CD4-positive, alpha-beta T cell treated with Interleukin-6 at 100 ng/mL for 8 hours (primary cell): ENCODE measurements around the gene EGFR.

Source experiments
- DNase-seq: peaks from one replicate; pipeline ENCODE4 v3.0.0-alpha.2; 2020; ENCODE audit warnings: mixed read lengths, low spot score

EGFR gene

DNA sequence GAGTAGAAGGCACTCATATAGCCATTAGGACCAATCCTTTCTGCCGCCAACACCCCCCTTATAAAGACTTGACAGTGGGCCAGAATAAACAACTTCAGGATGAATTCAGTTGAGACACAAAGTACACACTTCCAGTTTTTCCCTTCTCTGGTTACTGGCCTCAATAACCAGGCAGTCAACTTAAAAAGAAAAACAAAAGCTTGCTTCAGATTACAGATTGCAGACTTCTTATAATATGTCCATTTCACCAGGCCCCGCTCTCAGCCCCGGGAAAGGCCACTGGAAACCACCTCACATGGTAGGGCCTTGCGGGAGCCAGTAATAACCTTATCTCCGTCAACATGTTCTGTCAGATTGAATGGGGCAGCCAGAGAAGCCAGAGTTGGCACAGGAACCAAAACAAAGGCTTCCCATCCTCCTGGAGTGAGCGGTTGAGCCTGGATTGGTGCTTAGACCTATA is 108.8 kb downstream of the EGFR start:
- DNase-seq, result no peak

DNA sequence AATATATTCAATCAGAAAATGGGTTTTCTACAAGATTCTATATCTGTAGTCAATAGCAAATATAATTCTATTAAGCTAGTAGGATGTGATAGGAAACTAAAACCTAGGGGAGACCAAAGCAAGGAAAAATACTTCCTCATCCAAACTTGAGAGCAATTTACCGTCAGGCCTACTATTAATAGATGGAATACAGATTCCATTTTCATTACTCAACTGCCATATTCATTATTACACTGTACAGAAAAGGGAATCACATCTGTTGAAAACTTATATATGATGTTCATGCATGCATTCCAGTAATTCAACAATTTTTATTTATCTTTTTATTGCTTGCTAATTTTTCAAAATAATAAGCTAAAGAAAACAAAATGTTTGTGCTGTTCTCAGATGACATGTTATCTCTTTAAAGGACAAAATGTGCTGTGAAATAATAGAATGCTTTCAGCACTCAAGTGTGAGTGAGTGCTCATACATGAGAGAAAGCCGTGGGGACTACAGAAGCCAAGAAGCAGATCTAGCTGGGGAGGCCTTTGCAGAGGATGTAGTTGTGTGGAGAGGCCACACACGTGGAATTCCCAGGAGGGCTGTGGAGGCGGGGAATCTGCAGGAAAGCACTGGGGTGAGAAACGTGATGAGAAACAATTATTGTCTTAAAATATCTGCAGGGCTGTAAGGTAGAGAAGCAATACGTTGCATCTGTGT is 110.0 kb downstream of the EGFR start:
- DNase-seq, result no peak

DNA sequence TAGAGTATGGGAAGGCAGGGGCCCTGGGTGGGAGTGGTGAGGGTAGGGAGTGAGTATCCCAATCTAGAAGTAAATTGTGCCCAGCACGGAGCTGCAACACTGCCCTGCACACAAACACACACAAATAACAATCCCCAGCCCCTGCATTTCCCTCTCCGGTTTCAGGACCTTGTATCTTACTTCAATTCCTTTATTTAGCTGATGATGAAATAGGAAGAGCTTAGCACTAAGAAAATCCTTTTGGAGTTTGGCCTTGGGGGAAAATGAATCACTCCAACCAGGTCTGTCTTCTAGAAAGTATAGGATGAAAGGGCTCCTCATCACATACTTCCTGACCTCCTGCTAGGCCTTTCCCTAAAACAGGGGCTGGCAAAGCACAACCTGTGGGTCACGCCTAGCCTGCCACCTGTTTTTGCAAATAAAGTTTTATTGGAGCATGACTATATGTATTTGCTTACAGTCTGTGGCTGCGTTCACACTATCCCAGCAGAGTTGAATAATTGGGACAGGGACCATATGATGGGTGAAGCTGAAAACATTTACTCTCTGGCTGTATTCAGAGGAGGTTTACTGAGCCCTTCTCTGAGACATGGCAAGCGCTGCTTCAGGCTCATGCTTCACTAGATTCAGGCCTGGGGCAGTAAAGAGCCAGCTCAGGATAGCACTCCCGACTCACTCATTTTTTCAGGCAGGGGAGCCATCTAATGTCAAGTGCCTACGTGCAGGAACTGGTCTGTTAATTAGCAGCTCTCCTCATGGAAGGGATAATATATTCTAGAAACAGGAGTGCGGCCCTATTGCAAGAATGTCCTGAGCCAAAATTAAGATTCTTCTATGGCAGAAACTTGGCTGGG is 111.0 kb downstream of the EGFR start:
- no peak for DNase-seq

DNA sequence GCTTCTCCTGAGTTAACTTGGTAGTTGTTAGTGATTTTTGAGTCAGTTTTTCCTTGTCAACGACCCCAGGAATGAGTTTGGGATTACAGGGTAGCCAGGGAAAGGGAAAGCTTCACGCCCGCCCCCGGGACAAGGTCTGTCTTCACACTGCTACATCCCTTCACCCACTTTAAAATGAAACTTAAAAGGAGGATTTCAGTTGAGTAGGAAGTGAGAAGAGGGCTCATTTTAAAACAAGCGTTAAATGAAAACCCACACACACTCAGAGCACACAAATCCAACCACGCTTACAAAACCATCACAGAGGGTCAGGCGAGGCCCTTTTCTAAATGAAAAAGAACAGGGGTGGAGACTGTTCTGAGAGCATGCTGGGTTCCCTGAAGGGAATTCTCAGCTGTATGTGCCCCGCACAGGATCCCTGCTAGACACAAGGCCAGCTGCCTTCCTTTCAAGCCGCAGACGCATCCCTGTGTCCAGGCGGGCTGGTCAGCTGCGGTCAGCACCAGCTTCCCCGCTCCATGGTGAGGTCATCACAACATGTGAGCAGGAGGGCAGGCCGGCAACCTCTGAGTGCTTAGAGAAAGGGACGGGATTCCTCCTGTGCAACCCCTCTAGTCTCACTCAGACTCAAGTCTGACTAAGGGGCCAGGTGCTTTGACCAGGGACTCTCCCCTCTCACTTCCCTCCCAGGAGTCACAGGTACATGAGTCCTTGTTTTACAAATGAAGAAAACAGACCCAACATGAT is 111.8 kb downstream of the EGFR start:
- no peak for DNase-seq

DNA sequence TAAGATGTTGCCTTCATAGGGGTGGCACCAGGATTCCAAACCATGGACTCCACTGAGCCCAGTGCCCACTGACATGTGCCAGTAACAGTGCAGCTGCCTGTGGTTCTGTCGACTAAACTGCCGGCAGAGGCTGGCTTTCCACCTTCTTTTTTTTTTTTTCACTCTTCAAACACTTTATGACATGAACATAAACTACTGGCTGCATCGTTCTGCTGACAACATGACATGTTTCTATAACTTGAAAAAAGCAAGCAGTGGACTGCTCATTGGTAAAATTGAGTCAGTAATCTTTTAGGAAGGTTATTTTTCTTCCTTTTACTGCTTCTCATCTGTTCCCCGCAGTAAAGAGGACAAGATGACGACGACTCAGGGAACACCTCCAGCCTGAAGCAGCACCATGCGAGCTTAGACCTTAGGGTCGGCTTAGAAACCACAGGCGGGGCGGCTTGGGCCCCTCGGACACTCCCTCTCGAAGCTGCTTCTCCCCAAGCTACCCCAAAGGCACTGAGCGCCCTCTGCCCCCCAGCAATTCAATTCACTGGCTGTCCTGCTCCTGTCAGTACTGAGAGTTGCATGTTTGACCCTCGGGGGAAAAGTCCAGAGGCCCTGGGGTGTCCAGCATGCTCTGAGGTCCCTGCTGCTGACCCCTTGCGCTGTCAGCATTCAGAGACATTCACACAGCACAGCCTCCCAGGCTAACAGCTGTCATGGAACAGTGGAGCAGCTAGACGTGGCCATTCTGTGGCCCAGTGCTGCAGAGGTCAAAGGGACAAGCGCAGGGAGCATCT is 112.5 kb downstream of the EGFR start:
- no peak for DNase-seq

DNA sequence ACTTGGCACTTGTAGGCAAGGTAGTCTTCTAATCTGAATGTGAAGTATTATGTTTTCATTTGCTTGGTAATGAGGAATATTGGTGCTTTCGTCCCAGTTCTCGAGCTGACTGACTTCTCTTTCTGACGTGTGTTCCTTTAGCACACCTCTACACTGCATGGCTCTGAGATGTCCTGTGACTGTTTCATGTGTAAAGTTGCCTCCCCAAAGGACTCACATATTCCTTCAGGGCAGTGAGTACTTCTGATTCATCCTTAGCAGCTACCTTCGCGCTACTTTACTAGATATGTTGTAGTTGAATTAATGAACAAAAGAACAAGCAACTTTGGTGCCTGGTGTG is 113.7 kb downstream of the EGFR start:
- DNase-seq, result no peak

DNA sequence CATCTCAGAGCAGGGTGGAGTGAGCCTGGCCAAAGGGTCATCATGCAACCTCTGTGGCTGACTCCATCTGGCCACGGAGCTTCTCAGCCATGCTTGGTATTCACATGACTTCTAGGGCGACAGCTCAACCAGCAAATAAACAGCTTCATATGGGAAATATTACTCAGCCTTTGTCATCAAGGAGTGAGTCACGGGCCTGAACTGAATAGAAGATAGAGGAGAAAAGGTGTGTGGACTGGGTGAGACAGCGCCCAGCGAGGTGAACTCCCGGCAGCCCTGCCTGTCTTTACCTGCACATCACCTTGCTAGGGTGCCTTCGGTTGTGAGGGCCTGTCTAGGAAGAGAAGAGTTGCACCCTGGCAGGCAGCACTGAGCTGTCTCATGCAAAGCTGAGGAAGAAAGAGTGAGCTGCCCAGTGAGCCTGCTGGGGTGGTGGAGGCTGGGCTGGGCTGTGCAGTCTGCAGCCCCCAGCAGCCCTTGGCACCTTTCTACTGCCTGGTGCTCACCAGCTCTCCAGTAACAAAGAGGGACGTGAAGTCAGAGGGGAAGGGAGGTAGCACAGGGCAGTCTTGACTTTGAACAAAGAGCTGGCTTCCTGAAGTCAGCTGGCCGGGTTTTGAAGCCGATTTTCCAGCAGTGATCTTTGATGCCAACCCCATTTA is 114.2 kb downstream of the EGFR start:
- DNase-seq, result no peak

DNA sequence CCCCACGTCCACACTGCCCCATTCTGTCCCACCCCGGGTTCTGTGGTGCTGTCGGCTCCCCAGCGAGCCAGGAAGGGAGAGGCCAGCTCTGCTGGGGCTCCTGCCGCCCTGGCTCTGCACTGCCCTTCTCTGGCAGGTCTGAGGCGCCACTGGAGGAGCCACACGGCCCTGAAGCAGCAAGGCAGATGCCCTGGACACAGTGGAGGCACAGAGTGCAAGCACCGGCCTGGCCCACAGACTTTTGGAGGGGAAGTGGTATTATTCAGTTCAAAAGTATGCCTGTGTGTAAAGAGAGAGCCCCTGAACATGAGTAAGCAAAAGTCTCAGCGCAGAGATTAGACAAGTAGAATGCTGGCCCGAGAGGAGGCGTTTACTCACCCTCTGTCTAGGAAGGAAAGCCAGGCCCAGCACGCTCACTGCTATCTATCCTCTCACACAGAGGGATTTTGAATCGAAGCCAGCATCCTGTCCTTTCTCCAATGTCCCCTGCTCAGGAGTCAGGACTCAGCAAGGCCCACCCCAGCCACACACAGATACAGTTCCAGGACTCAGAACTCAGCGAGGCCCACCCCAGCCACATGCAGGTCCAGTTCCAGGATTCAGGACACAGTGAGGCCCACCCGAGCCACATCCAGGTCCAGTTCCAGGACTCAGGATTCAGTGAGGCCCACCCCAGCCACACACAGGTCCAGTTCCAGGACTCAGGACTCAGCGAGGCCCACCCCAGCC is 115.0 kb downstream of the EGFR start:
- no peak for DNase-seq

DNA sequence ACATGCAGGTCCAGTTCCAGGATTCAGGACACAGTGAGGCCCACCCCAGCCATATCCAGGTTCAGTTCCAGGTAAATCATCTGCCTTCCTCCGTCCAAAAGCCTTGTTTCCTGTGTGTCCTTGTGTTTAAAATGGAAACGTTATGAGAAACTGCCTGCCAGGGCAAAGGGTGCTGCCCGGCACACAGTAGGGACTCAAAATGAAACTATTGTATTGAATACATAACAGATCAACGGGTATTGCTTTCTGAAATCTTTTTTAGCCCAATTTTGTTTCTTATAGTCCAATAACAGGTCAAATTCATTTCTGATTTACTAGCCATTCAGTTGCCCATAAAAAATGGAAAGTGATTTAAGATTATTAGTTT is 115.5 kb downstream of the EGFR start:
- no peak for DNase-seq

DNA sequence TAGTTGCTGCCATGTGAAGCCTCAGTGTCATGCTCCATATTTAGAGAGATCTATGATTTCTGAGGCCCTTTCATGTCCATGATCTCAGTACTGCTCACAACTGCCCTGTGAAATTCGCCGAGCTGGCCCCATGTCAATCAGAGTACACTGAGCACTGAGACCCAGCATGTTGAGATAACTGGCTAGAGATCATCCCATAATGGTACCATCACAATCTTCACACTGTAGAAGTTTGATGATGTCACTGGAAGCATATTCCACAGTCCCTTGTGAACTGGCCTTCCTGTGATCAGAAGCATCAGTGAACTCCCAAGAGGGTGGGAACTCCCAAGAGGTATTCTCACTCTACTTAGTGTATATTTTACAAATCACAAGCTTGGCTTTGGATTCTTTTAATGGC is 116.0 kb downstream of the EGFR start:
- DNase-seq, result no peak

DNA sequence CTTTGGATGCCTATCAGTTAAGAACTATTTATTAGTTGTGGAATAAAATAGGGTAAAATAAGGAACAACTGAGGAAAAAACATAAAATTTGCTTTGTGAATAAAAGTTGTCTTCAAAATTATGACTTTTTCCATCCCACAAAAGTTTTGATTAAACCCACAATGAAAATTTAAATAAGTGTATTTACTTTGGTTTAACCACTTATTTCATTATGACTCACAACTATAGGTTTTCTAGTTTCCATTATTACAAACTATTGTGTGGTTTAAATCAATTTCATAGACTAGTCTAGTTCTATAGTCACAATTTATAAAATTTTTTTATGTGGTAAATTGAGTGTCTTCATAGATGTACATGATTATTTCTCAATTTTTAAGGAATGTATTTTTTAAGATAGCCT is 116.6 kb downstream of the EGFR start:
- no peak for DNase-seq

DNA sequence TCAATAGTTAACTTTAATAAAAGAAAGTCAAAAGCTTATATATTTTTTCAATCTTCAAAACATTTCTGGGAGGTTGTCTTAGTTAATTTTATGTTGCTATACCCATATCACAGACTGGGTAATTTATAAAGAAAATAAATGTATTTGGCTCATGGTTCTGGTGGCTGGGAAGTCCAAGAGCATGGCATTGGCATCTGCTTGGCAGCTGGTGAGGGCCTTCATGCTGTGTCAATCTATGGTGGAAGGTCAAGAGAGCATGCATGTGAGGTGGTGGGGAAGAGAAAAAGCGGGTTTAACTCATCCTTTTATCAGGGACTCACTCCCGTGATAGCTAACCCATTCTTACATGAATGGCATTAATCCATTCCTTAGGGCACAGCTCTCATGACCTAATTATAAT is 119.8 kb downstream of the EGFR start:
- no peak for DNase-seq

DNA sequence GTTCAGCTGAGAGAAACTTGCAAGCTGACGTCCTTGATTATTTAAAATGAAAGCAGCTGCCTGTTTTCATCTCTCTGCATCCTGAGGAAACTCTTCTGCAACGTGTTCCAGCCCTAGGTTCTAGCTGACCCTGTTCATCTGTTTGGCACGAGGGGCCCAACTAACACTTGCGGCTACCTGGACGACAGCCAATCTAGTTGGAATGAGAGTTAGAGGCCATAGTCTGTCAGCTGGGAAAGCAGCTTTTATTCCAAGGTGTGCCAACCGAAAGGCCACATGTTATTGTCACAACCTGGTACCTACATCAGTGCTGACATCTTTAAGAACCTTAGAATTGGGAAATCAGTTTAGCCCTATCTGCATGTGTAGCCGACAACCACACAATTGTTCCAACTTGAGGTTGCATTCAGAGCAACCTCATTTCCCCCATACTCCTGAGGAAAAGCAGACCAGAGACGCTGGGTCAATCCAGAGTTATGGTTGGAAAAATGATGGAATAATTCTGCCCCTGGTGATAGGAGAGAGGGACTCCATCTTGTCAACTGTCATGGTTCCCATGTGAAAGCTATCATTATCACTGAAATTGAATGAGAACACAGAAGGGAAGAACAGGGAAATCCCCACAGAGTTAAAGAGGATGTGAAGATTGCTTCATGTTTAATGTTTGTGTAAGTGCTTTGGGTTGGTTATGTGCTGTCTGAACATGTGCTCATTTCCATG is 121.6 kb downstream of the EGFR start:
- DNase-seq, result no peak

DNA sequence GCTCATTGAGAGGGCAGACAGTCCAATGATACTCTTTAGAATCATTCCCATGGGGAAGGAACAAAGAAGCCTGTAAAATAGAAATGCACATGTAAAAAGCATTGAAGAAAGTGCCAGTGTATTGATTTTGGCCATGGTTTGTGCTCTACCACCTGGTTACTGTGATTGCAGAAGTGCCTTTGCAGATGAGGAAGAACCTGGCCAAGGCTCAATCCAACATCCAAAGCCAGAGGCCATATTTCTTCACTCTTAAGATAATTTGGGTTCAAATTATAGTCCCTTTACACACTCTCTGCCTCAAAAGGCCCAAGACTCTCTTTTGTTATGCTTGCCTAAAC is 122.1 kb downstream of the EGFR start:
- no peak for DNase-seq

DNA sequence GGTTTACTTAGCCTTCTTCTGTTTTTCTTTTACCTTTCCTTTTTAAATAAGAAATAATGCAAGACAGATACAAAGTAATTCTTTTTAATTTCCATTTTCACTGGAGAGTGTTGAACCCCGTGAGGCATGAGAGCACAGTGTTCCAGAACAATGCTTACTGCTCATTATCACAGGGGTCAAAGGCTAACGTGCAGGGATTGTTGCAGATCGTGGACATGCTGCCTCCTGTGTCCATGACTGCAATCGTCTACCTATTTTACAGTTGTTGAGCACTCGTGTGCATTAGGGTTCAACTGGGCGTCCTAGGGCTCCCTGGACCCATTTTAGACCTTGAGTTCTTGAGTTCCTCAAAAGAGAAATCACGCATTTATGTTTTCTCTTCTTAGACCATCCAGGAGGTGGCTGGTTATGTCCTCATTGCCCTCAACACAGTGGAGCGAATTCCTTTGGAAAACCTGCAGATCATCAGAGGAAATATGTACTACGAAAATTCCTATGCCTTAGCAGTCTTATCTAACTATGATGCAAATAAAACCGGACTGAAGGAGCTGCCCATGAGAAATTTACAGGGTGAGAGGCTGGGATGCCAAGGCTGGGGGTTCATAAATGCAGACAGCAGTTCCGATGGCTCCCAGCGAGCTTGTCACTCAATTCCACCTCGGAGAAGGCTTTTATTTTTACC is 124.2 kb downstream of the EGFR start:
- DNase-seq, result no peak

DNA sequence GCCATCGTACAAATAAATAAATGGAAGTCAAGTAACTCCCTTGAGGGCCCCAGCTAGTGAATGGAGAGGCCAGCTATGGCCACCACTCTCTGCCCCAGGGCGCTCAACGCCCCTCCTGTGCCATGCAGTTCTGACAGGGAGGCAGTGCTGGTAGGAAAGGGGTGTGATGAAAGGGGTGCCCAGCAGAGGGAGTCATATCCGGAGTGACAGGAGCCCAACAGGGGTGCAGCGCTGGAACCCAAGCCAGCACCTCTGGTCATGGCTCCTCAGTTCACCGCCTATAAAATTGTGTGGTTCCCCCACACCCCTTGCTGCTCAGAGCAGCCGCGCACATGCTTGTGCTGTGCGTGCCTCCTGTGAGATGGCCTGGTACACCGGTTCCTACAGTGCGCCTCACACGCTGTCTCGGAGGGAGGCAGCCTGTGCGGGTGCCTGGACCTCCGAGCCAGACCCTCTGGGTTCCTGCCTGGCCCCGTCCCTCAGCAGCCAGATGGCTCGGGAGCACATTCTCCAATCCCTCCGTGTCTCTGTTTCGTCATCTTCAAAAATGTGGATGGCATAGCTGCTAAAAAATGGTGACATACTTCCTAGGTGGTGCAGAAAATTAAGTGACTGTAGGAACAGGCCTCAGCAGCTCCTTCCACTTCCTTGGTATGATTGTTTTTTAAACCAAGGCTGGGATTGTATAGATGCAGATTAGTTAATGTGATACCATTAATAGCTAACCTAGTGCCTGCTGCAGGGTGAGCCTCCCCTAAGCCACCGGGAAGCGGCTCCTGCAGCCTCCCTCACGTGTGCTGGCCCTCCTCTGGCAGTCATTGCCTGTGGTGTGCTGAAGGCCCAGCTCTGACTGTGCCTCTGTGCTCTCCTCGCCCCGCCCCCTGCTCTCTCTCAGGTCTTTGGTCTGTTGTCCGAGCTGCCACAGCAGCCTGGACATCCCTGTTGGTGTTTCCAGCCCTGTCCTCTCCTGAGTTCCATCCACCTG is 125.8 kb downstream of the EGFR start:
- no peak for DNase-seq

DNA sequence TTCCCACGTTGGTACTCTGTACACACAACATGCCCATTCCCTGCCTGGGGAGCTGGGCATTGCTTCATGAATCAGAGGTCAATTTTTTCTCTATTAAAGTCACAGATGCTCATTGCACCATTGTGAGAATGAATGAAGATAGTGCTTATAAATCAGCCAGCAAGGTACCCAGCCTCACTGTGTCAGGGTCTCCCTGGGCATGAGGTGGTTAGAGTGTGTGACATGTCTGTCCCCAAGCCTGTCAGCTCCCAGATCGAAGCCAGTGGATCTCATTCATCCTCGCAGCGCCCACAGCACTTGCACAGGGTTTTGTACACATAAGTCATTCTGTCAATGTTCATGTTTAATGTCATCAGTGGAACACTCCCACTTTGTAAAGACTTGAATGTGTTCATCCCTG is 126.8 kb downstream of the EGFR start:
- DNase-seq, result no peak

DNA sequence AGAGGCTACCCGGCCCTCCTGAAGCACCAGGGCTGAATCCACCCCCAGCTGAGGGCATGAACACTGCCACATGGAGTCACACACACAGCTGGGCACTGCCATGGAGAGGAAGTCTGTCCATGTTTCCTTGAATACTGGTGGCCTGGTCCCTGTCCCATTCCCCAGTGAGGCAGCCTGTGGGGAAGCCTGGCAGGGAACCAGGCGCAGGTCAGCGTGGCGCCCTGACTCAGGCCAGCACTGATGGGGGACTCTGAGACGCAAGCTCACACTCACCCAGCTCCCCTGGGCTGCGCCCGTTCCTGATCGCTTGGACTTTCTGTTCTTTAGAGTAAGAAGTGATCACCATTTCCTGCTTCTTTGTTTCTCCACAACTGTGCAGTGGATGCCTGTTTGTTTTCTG is 128.3 kb downstream of the EGFR start:
- DNase-seq, result no peak

DNA sequence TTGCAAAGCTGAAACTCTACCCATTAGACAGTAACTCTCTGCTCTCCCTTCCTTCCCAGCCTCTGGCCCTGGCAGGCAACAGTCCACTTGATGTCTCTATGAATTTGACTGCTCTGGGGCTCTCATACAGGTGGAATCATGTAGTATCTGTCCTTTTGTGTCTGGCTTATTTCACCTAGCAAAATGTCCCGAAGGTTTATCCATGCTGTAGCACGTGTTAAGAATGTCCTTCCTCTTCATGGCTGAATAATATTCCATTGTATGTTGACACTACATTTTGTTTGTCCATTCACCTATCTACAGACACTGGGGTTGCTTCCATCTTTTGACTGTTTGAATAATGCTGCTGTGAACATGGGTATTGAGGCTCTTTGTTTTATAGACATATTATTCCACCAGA is 128.9 kb downstream of the EGFR start:
- no peak for DNase-seq
